Pancreas (tissue), 10 donors: ENCODE data around the gene KRTAP5-7. TPM values are rescaled to one million over a fixed set of nuclear protein-coding genes. Genes with fewer than 3 reads are reported as not detected.

Source experiments
- ATAC-seq, 4 donors: fragments of 200-7000 bp; cut with Tn5 transposase; one replicate each; pipeline versions ENCODE4 v1.8.0 to v1.9.1; 2020; ENCODE audit warnings: mild to moderate bottlenecking in 4 of 4, moderate library complexity in 4 of 4
- DNase-seq, 6 donors: peaks; one replicate each; pipeline ENCODE4 v3.0.0-alpha.2; 2020
- FAIRE-seq: peaks from 2 replicates; lab custom pipeline; 2012; peaks lifted over from hg19 to GRCh38; lab: Jason Lieb, UNC
- H3K27ac ChIP-seq, 4 donors: fragments of 200-600 bp; sonication (generic); 1 replicate in 3 of 4; 2 replicates in 1 of 4; pipeline versions ENCODE4 v1.5.0 to v1.8.0; 2020
- H3K27me3 ChIP-seq, 4 donors: fragments of 200-600 bp; one replicate each; pipeline ENCODE4 v1.8.0; 2021
- H3K36me3 ChIP-seq, 3 donors: fragments of 200-600 bp; sonication (generic) in 1 of 3; one replicate each; pipeline versions ENCODE4 v1.5.0 to v1.8.0; 2020 to 2021
- H3K4me1 ChIP-seq, 3 donors: fragments of 200-600 bp; one replicate each; pipeline ENCODE4 v1.8.0; 2021
- H3K4me3 ChIP-seq, 4 donors: fragments of 200-600 bp; sonication (generic) in 2 of 4; one replicate each; pipeline versions ENCODE4 v1.5.0 to v1.8.0; 2020 to 2021
- H3K9me3 ChIP-seq, 4 donors: fragments of 200-600 bp; one replicate each; pipeline ENCODE4 v1.8.0; 2021
- CTCF ChIP-seq, 4 donors: fragments of 200-600 bp; sonication (generic) in 3 of 4; IDR thresholded peaks; one replicate each; pipeline versions ENCODE4 v1.5.0 to v1.8.0; 2021; ENCODE audit warnings: antibody characterized with exemption in 4 of 4
- WGBS, 2 donors: extraction: QIAGEN DNeasy Blood & Tissue Kit; methylation state at CpG; one replicate each; pipeline ENCODE4 v1.1.7; 2013; 5-methylcytosine and 5-hydroxymethylcytosine counted together
- intact Hi-C, 3 donors: fragments of 100-400 bp; cut with DNase I; formaldehyde crosslinking; loops; one replicate each; pipeline versions ENCODE4 v1.11.1 to v1.14.2; 2022
- polyA plus RNA-seq, 2 donors: library from polyadenylated mRNA; stranded (reverse); fragments of 200-250 nt; gene quantifications; one replicate each; pipeline ENCODE4 v1.2.3, GENCODE V29; 2013
- total RNA-seq, 6 donors: library from RNA; stranded (reverse); fragmentation: NEBNext Ultra II Directional in 4 of 6; extraction: Animal tissue kit (Norgen Biotek cat#: 25700) in 4 of 6; gene quantifications; one replicate each; pipeline versions ENCODE4 v1.2.1 to v1.2.4, GENCODE V29; 2021 to 2023
- donor health status: healthy with polysubstance abuse.
- donor health status: DM: no; HTN: no; CAD: no; lungs with moderate emphysema.
- donor health status: DM: no; HTN: no; CAD: no.
- donor health status: control.
- donor health status: control.
- donor health status: Bipolar disorder and iron deficiency.
- donor health status: DM: yes; HTN: yes; CAD: no.
- donor health status: DM: no; HTN: no; CAD: no.
- donor health status: DM: no; HTN: no; CAD: no.
- donor health status: DM: yes; HTN: yes; CAD: no.

The KRTAP5-7 gene
- total and polyA plus RNA-seq, 8 donors = 0.12 to 0.19 (median 0.14) TPM; not detected in 4

DNA sequence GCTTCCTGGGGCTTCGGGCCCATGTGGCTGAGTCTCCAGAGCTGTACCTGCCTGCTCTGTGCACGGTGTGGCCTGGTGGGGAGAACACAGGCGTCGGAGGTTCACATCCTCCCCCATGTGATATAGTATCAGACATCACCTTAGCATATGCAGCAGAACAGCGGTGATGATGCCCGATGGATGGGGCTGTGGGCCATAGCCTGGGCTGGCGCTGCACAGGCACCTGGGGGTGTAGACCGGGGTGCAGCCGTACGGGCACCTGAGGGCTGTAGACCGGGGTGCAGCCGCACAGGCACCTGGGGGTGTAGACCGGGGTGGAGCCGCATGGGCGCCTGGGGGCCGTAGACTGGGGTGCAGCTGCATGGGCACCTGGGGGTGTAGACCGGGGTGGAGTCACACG is 44.9 kb upstream of the KRTAP5-7 start:
- DNase-seq (peak in 1 of 6 donors; percentile 35), ATAC-seq (no peak), FAIRE-seq (no peak)
- Histone ChIP-seq H3K27me3 (no peaks in the 10 kb centered on the region), H3K4me1 (no peaks in the 10 kb centered on the region), H3K36me3 (peaks cover 0 to 46% (median 3%) of the 10 kb centered on the region in 3 donors), H3K9me3 (no peaks in the 10 kb centered on the region), H3K27ac (no peak overlapping the region), H3K4me3 (no peak overlapping the region)
- WGBS, 2 donors = 95 to 99% methylated on average over 15 to 18 of the region's 18 CpGs
- TF ChIP-seq CTCF (IDR thresholded peaks at IDR 0.05) = no peak
- intact Hi-C loops = no loop called here

DNA sequence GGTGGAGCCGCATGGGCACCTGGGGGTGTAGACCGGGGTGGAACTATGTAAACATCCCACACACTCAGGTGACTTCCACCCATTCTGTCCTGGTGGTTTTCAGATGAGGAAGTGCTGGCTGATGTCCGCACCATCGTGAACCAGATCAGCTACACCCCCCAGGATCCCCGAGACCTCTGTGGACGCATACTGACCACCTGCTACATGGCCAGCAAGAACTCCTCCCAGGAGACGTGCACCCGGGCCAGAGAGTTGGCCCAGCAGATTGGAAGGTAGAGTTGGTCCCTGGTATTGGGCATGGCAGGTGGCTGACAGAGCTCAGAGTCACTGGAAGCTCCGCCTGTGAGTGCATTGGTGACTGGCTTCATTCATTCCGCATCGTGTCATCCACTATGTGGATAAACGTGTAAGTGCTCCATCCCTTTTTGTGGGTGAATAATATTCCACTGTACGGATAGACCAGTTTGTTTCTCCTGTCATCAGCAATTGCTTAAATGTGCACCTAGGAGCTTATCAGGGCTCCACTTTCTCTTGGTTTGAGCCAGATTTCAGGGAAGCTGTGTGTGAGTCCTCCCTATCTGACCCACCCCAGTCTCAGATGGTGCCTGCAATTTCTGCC is 44.2 kb upstream of the KRTAP5-7 start:
- intact Hi-C loops = no loop called here
- Histone ChIP-seq H3K4me1 (no peaks in the 10 kb centered on the region), H3K4me3 (no peak overlapping the region), H3K27ac (no peak overlapping the region), H3K9me3 (no peaks in the 10 kb centered on the region), H3K36me3 (peaks cover 0 to 46% (median 3%) of the 10 kb centered on the region in 3 donors), H3K27me3 (no peaks in the 10 kb centered on the region)
- DNase-seq (peak in 1 of 6 donors; percentile 24), ATAC-seq (no peak), FAIRE-seq (no peak)
- 97% methylated on average over 13 of the region's 13 CpGs for WGBS, 2 donors
- no peak for TF ChIP-seq CTCF (IDR thresholded peaks at IDR 0.05)

DNA sequence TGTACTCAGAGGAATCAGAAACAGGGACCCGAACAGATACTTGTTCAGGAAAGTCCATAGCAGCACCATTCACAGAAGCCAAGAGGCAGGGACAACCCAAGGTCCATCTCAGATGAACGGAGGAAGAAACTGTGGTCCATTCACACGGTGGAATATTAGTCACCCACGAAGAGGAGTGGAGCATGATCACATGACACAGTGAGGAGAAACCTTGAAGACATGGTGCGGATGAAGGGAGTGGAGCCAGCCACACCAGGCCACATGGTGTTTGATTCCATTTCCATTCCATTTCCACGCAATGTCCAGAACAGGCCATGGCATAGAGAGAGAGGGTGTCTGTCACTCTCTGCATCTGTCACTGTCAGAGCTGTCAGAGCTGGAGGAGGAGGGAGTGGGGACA is 43.4 kb upstream of the KRTAP5-7 start:
- FAIRE-seq = no peak
- Histone ChIP-seq H3K9me3 (no peaks in the 10 kb centered on the region), H3K27ac (no peak overlapping the region), H3K27me3 (no peaks in the 10 kb centered on the region), H3K4me3 (no peak overlapping the region), H3K36me3 (peaks cover 0 to 39% (median 3%) of the 10 kb centered on the region in 3 donors), H3K4me1 (no peaks in the 10 kb centered on the region)
- ATAC-seq = no peak
- no peak for TF ChIP-seq CTCF (IDR thresholded peaks at IDR 0.05)
- DNase-seq = peak in 1 of 6 donors; percentile 1
- 96 to 98% methylated on average over 6 of the region's 6 CpGs for WGBS, 2 donors
- intact Hi-C loops = no loop called here

DNA sequence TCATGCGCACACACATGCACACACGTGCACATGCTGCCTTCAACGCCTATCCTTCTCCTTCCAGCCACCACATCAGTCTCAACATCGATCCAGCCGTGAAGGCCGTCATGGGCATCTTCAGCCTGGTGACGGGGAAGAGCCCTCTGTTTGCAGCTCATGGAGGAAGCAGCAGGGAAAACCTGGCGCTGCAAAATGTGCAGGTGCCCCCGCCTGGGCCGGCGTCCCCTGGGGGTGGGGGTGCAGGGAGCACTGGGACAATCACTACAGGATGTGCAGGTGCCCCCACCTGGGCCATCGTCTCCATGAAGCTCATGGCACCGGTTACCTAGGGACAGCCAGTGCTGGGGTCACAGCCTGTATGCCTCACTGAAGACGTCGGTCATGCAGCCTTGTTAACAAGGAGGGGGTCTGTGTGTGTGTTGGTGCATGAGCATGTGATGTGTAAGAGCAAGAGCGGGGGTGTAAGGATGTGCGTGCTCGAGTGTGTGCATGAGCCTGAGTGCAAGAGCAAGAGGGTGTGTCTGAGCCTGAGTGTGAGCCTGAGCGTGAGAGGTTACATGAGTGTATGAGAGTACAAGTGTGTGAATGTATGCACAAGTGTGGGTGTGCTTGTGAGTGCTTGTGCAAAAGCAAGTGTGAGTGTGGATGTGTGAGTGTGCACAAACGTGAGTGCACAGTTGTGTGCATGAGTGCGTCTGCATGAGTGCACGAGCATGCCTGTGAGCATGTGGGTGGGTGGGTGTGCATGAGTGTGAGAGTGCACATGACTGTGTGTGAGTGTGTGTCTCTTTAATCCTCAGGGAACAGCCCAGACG is 42.6 kb upstream of the KRTAP5-7 start:
- no peak overlapping the region for H3K27ac ChIP-seq
- peaks cover 0 to 31% (median 3%) of the 10 kb centered on the region in 3 donors for H3K36me3 ChIP-seq
- TF ChIP-seq CTCF (IDR thresholded peaks at IDR 0.05) = no peak
- intact Hi-C loops = no loop called here
- H3K4me1 ChIP-seq = no peaks in the 10 kb centered on the region
- DNase-seq (peak in 1 of 6 donors; percentile 34), FAIRE-seq (no peak), ATAC-seq (no peak)
- H3K9me3 ChIP-seq = no peaks in the 10 kb centered on the region
- no peak overlapping the region for H3K4me3 ChIP-seq
- H3K27me3 ChIP-seq = no peaks in the 10 kb centered on the region
- WGBS, 2 donors = 92% methylated on average over 22 to 23 of the region's 23 CpGs

GRCh38 chr11:71485063-71485399 is 42.0 kb upstream of the KRTAP5-7 start:
- H3K4me1 ChIP-seq = no peaks in the 10 kb centered on the region
- no peak overlapping the region for H3K4me3 ChIP-seq
- no peak for FAIRE-seq
- no peaks in the 10 kb centered on the region for H3K27me3 ChIP-seq
- 94 to 98% methylated on average over 5 to 6 of the region's 6 CpGs for WGBS, 2 donors
- DNase-seq = peak in 1 of 6 donors; percentile 30
- H3K9me3 ChIP-seq = no peaks in the 10 kb centered on the region
- TF ChIP-seq CTCF (IDR thresholded peaks at IDR 0.05) = no peak
- ATAC-seq = no peak
- H3K27ac ChIP-seq = no peak overlapping the region
- peaks cover 0 to 25% (median 3%) of the 10 kb centered on the region in 3 donors for H3K36me3 ChIP-seq
- intact Hi-C loops = no loop called here
